HG02970 (cell line): ENCODE results near the gene ITPR1.
"Not testable (repeated sequence)": the region's sequence is repeated elsewhere in the genome, so short reads cannot be mapped to it uniquely, and the experiment has no call there.

Experiments used
- ATAC-seq: cut with Tn5 transposase; IDR thresholded peaks from one replicate; pipeline ENCODE4 v1.9.1; 2021; ENCODE audit warnings: mild to moderate bottlenecking, moderate library complexity, moderate number of reproducible peaks; ENCODE audit not compliant: unreplicated experiment, low FRiP score

ITPR1 gene

DNA sequence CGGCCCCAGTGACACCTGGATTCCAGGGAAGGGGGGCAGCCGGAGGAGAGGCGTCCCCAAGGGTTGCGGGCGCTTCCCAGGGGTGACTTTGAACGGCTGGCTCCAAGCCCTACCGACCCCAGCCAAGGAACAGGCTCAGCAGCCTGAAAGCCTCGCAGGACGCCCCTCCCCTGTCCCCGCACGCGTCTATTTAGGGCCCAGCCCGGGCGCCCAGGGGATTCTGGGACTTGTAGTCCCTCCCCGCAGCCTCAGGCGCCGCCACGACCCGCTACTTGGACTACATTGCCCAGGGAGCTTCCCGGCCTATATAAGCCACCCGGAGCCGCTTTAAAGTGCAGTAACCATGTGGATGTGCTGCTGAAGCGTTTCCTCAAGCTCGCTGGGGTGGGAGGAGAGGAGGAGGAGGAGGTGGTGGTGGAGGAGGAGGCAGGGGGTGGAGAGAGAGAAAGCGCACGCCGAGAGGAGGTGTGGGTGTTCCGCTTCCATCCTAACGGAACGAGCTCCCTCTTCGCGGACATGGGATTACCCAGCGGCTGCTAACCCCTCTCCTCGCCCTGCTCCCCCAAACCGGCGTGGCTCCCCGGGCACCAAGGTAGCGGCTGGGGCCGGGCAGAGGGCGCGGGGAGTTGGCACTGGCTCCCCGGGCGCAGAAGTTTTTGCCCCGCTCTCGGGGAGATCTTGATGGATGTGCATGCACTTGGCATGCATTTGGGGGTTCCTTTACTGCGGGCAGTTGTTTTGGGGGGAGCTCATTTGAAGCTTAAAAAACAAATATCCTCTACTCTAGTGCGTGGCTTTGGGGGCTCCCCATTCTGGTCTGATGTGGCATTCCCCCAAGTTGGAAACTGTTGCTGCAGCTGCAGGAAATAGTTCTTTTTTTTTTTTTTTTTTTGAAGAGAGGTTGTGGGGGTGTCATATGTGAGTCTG, at the start of gene ITPR1:
TSS of gene ITPR1 (plus strand) at position 335 of the 927 bp plus-strand sequence. CDS start 23,144 bp downstream, outside the sequence.
- peak; percentile 97 for ATAC-seq

DNA sequence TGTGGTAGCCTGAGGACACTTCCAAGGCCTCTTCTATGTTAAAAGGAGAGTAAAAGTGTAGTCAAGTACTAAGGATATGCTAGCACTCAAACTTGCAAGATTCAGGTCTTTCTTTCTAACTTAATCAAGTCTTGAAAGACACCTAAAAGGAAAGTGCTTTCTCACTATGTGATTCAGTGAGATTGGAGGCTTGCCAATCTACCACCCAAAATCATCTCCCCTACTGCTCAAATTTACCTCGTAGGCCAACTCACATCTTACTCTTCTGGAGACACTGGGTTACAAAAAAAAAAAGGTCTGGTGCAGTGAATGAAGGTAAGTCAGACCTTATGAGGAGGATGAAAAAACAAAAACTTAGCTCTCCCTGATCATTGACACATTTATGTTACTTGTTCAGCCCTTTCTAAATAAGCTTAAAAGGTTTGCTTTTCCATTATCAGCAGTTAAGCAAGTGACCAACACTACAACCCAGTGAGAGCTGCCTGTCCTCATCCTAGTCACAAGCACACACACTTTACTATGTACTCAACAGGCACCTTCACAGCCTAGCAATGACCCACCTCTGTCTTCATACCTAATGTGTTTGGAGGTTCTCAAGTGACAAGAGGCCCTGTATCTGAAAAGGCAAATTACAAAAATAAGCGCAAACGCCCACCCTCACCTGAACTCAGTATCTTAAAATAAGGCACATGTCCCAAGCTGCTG, 45.7 kb upstream of the ITPR1 start:
- ATAC-seq = no peak

DNA sequence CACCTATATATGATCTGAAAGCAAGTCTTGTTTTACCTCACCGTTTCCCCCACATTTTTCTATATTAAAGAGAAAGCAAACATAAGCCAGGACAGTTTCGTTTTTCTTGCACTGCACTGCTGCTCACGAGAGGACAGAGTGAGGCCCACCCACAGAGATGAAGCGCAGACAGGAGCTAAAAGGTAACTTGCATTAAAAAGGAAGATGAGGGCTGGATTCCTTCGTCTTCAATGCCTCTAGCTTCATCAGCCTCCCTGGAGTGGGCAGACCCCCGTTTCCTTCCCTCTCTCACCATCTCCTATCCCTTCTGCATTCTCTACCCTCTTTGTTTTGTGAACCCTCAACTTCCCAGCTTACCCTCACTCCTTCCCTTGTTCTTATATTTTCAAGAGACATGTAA, 45.0 kb upstream of the ITPR1 start:
- ATAC-seq = no peak

DNA sequence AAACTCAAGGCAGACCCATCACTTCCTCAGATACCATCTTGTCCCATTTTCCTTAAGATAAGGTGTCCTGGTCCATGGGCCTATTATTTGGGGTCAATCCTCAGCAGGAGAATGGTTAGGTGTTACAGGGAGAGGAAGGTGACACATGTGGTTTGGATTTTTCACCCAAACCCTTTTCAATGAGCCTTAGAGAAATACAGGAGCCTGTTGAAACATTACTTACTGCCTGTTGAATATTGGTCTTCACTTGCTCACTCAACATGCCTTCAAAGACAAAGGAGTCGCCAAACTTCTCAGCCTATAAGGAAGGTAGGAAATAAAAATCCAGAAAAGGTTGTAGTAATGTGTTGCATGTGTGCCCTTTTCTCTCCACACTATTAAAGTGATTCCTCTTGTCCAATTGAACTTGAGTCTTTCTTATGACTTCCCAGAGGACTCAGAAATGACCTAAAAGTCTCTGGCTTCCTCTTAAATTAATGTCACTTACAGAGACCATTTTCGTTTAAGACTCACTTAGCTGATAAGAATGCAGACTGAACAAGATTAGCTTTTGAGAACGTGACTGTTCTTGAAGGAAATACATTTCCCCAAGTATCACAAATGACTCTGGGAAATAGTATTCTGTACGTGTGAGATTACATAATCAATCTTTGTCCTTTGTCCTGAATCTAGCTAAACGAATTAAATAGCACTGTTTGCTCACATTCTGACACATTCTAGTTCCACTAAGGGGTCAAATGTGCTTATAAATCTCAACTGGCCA, 43.9 kb upstream of the ITPR1 start:
- ATAC-seq = no peak

DNA sequence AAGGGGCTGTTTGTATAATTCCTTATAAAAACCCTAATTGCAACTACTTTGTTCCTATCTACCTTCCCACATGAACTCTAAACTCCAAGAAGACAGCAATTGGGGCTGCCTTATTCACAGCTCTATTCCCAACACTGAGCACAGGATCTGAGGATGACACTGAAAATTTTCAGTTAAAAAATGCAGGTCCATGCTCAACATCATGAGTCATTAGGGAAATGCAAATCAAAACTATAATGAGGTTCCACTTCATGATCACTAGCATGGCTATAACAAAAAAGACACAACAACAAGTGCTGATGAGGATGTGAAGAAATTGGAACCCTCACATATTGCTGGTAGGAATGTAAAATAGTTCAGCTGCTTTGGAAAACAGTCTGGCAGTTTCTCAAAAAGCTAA, 39.0 kb upstream of the ITPR1 start:
- ATAC-seq = no peak

DNA sequence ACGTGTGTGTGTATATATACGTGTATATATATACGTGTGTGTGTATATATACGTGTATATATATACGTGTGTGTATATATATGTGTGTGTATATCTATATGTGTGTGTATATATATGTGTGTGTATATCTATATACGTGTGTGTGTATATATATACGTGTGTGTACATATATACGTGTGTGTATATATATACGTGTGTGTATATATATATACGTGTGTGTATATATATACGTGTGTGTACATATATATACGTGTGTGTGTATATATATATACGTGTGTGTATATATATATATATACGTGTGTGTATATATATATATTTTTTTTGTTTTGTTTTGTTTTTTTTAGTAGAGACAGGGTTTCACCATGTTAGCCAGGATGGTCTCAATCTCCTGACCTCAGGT, 36.4 kb upstream of the ITPR1 start:
- not testable (repeated sequence) for ATAC-seq

DNA sequence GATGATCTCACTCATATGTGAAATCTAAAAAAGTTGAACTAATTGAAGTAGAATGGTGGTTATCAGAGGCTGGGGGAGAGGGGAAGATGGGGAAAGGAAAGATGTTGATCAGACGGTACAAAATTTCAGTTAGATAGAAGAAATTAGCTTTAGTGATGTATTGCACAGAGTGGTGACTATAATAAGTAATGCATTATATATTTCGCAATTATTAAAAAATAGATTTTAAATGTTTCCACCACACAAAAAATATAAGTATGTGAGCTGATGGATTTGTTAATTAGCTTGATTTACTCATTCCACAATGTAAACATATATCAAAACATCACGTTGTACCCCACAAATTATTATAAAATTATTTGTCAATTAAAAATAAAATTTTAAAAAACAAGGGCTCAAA, 34.2 kb upstream of the ITPR1 start:
- ATAC-seq = no peak

DNA sequence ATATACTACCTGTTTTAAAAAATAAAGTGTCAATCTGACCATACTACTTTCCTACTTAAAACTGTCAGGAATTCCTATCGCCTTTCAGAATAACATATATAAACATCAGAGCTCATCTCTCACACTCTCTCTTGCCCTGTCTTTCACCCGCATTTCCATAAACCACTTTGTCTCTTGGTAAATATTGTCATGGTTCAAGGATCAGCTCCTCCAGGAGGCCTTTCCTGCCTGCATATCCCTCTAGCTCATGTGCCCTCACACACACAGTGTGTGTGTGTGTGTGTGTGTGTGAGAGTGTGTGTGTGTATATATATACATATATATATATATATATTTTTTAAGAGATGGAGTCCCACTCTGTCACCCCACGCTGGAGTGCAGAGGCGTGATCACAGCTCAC, 32.8 kb upstream of the ITPR1 start:
- no peak for ATAC-seq

DNA sequence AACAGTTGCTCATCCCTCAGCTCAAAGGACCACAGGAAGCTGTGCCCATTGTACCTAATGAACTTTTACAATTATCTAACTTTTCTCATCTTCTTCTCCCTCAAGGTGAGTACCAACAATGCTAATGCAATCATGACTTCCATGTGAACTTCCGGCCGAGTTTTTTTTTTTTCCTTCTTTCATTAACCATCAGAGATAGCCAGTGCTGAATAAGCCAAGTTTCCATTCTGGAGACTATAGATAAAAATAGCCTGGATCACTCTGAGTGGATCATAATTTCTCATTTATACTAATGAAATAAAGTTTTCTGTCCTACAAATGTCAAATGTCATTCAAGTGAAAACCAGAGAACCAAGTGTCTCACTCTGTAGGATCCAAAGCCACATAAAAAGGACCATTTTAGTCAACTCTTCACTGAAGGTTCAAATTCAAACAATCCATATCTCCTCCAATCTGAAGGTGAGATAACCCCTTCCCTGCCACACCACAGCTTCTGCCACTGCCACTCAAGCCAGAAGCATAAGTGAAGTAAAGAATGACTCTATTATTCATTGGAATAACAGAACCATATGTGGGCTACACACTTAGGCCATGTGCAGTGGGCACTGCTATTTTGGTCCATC, 31.6 kb upstream of the ITPR1 start:
- ATAC-seq = no peak

DNA sequence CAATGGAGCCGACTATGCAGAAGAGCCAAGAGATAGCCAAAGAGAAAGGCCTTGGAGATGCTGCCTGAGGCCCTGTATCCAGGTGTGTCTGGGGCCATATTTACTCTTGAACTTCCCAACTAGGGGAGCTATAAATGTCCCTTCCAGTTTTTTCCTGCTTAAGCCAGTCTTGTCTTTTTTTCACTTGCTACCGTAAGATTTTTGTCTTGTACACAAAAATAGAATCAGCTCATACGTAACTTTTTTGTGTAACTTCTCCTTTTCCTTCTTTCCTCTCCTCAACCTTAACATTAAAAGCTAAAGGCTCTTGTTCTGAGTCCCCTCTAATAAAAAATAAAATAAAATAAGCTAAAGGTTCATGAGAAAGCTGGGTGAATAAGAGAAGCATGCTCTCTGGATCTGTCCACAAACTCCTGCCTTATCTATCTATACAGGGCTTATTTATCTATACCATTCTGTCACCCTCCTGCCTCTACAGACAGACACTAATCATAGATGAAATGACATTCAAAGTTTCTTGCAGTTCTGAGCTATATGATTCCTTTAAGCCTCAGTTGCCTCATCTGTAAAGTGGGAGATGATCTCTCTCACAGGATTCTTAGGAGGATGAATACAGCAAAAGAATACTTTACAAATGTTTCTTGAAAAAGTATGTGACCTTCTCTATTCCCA, 30.6 kb upstream of the ITPR1 start:
- no peak for ATAC-seq

DNA sequence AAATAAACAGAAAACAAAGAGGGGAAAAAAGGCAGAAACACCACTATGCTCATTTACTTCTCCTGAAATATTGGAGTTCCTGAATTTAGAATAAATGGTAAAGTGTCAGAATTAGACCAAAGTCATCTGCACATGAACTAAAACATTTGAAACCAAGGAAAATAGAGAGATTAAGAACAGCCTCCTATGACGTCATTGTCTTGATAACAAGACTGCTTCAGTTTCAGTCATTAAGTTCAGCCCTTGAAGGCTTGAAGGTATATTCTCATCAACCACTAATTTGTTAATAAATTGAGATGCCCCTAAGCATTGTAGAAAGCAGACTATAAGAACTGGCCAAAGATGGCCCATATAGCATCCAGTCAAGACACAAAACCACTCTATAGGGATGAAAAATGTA, 28.6 kb upstream of the ITPR1 start:
- no peak for ATAC-seq

DNA sequence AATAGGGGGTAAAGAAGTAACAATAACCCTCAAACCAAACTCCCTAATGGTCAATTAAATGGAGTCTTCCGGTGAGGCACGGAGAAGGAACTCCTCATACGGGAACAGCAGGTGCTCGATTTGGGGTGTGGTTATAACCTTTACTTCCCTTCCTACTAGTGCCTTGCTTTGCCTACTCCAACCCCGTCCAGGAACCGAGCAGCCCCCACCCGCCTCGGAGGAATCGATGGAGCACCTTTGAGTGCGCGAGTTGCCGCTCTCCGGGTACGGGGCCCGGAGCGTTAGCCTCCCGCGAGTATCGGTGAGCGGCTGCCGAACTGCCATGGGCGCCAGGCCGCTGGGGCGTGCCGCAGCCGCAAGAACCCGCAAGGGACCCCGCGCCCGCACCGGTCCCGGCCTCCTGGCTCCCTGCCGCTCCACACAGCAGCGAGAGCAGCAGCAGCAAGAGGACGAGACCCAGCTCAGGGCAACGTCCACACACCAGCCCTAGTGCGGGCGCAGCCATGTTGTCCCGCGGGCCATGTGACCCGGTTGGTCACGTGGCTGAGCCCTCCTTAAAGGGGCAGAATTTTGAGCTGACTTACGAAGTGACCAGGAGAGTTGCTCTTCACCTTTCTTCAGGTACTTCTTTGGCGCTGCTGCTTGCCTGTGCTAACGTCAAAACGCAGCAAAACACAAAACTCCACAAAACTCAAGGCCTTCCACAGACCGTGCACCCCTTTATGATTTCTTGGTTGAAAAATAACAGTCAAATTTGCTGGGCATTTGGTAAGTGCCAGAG, 26.2 kb upstream of the ITPR1 start, which contains the start of gene SUMF1:
TSS of gene SUMF1 (minus strand) at position 529 of the 781 bp plus-strand sequence. CDS start at position 505, 24 bp downstream.
- ATAC-seq = peak; percentile 99

DNA sequence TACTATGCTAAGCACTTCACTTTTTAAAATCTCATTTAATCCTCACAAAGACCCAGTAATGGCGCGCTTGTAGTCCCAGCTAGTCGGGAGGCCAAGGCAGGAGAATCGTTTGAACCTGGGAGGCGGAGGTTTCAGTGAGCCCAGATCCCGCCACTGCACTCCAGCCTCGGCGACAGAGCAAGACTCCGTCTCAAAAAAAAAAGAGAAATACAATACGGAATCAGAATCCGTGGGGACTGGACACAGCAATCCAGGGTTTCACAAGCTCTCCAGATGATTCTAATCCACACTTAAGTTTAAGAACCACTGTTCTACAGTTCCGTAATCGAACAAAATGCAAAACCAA, 25.7 kb upstream of the ITPR1 start:
- no peak for ATAC-seq

DNA sequence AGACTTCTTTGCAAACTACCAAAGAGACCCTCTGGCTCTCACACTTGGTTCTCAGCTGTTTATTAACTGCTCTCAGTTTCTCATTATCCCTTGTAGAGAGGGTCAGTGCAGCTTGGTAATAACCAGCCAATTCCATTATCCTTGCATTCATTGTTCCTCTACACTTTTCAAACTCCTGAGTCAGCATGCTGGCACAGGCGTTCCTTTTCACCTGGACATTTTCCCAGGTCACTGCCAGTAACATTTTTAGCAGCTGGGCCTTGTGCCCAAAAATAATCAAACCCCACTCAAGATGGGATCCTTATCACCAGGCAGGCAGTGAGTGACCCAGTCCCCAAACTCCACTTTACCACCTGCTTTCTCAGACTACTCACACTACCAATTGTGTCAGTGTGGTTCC, 21.2 kb upstream of the ITPR1 start:
- ATAC-seq = no peak

DNA sequence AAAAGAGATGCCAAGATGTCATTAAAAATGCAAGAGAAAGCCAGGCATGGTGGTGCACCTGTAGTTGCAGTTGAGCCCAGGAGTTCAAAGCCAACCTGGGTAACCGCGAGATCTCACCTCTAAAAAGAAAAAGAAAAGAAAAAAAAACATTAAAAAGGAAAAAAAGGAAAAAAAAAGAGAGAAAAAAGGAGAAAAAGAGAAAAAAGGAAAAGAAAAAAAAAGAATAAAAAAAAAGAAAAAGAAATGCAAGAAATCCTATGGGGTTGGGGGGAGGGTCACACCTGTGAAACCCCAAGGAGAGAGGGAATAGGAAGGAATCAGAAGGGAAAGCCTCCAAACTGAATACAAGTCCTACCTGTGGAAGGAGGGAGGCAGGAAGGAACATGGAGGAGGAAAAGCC, 20.8 kb upstream of the ITPR1 start:
- ATAC-seq = no peak

DNA sequence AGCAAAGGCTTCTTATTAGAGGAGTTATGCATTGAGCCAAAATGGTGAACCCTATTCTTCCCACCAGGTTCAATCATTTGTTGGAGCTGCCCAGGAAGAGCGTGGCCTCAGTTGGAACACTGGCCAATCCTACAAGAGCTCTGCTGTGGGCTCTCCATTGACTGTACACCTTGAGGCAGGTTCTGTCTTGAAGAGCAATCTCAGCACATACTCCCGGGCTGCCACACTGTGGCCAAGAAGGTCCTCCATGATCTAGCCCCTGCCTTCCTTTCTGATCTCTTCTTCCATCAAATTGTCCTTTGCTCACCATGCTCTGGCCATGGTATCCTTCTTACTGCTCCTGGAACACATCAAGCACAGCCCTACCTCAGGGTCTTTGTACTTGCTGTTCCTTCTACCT, 20.4 kb upstream of the ITPR1 start:
- no peak for ATAC-seq

DNA sequence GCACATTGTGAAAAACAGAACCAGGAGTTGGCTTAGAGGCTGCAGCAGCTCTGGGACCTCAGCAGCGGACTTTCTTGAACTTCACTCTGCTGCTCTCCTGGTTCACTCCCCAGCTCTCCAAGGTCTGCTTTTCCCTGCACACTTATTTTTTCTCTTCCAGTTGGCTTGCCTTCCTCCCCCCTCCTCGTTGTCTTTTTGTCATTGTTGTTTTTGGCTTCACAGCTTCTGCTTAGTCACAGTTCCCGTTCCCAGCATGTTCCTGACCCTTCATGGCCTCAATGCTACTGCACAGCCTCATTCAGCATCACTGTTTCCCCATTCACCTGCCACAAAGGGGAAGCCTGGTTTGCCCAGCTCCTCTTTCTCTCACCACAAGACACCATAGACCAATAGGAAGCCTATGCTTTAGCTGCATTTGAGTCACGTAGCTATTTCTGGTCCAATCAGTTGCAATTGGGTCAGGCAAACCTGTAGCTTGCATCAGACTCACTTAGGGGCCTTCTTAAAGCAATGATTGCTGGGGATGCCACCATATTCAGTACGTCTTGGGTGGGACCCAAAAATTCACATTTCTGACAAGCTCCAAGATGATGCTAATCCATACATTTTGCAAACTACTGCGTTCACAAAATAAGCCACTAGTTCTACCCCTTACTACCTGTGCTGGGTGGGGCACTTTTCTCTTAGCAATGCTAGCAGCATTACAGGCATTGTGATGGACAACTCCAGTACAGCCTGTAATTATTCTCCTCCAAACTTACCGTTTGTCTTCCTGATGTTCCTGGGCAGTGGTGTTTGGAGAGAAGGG, 18.3 kb upstream of the ITPR1 start:
- ATAC-seq = no peak

DNA sequence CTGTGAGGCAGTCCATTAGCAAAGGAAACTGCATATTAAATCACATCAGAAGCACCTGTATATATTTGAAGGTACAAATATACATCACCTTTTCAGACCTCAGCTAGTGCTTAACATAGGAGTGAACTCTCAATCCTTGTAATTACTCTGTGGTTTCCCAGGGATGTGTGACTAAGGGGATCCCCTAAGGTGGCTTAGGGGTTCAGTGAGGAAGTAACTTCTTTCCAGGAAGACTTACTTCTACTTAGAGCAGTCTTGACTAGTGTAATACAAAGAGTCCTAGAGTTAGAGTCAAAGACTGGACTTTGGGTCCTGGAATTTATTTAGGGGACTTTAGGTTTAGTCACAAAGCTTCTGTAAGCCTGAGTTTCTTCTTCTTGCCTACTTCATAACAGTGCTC, 17.3 kb upstream of the ITPR1 start:
- no peak for ATAC-seq
